IMR-90 (cell line): Measurements from ENCODE around the gene AP3D1. TPM values are rescaled to one million over a fixed set of nuclear protein-coding genes. Genes with fewer than 3 reads are reported as not detected.

Experiments used
- ATAC-seq: fragments of 200-7000 bp; cut with Tn5 transposase; 2 replicates; pipeline ENCODE4 v1.9.1; 2020; ENCODE audit warnings: low read depth, mild to moderate bottlenecking, moderate library complexity
- BruUV-seq: library from RNA; stranded (reverse); fragments of 400-500 nt; replicated peaks from 2 replicates; lab custom pipeline; 2021; lab: Mats Ljungman, UMichigan
- CTCF ChIA-PET: fragments of 300-600 bp; formaldehyde crosslinking; extraction: SDS; loops from one replicate; lab custom pipeline; 2021; ENCODE audit warnings: antibody characterized with exemption; lab: Yijun Ruan, JAX
- POLR2A ChIA-PET: fragments of 300-600 bp; sonication (Branson Sonifier 250); formaldehyde crosslinking; loops from one replicate; lab custom pipeline; 2022; ENCODE audit warnings: antibody characterized with exemption; ENCODE audit not compliant: unreplicated experiment; lab: Charles Lee
- DNase-seq: peaks from one replicate; pipeline ENCODE4 v3.0.0; 2013
- H2AFZ ChIP-seq: replicated peaks from 2 replicates; pipeline ENCODE3; 2013; ENCODE audit warnings: low read length, mild to moderate bottlenecking; ENCODE audit not compliant: poor library complexity
- H2AK5ac ChIP-seq: 2 replicates; pipeline ENCODE4 v1.6.1; 2013; ENCODE audit warnings: low read depth, low read length, inconsistent platforms
- H2AK9ac ChIP-seq: replicated peaks from 2 replicates; pipeline ENCODE3; 2013; ENCODE audit warnings: mild to moderate bottlenecking, low read depth, low read length, moderate library complexity; ENCODE audit not compliant: poor library complexity
- H2BK120ac ChIP-seq: 2 replicates; pipeline ENCODE4 v1.6.1; 2013; ENCODE audit warnings: low read depth, low read length, inconsistent platforms
- H2BK15ac ChIP-seq: 3 replicates; pipeline ENCODE4 v1.6.1; 2013; ENCODE audit warnings: low read depth, low read length, inconsistent platforms
- H2BK20ac ChIP-seq: 2 replicates; pipeline ENCODE4 v1.6.1; 2013; ENCODE audit warnings: low read depth, mild to moderate bottlenecking, inconsistent platforms, low read length, moderate library complexity
- H2BK5ac ChIP-seq: 2 replicates; pipeline ENCODE4 v1.6.1; 2013; ENCODE audit warnings: mild to moderate bottlenecking, low read depth, low read length, inconsistent platforms; ENCODE audit not compliant: poor library complexity, severe bottlenecking
- H3K14ac ChIP-seq: replicated peaks from 2 replicates; pipeline ENCODE4 v1.6.1; 2013; ENCODE audit warnings: low read depth, low read length, inconsistent platforms
- H3K18ac ChIP-seq: 2 replicates; pipeline ENCODE4 v1.6.1; 2013; ENCODE audit warnings: low read depth, low read length, control low read depth
- H3K23ac ChIP-seq: 2 replicates; pipeline ENCODE4 v1.6.1; 2013; ENCODE audit warnings: low read depth, low read length, inconsistent platforms
- H3K27ac ChIP-seq: 2 replicates; pipeline ENCODE4 v1.5.1; 2013; ENCODE audit warnings: mild to moderate bottlenecking, control low read depth, low read length; ENCODE audit not compliant: insufficient read depth
- H3K27me3 ChIP-seq: 2 replicates; pipeline ENCODE4 v1.6.1; 2013; ENCODE audit warnings: low read length; ENCODE audit not compliant: control insufficient read depth, insufficient read depth
- H3K36me3 ChIP-seq: 2 replicates; pipeline ENCODE4 v1.6.1; 2013; ENCODE audit warnings: low read length, mixed read lengths; ENCODE audit not compliant: control insufficient read depth, insufficient read depth
- H3K4ac ChIP-seq: 2 replicates; pipeline ENCODE4 v1.6.1; 2013; ENCODE audit warnings: low read depth, low read length, inconsistent platforms
- H3K4me1 ChIP-seq: 2 replicates; pipeline ENCODE4 v1.6.1; 2013; ENCODE audit warnings: low read length, mixed read lengths; ENCODE audit not compliant: control insufficient read depth, insufficient read depth
- H3K4me2 ChIP-seq: 2 replicates; pipeline ENCODE4 v1.6.1; 2013; ENCODE audit warnings: low read depth, mild to moderate bottlenecking, control low read depth, low read length, moderate library complexity
- H3K4me3 ChIP-seq: 2 replicates; pipeline ENCODE4 v1.5.1; 2013; ENCODE audit warnings: low read depth, mild to moderate bottlenecking, control low read depth, low read length, moderate library complexity; ENCODE audit not compliant: insufficient read depth
- H3K56ac ChIP-seq: 2 replicates; pipeline ENCODE4 v1.6.1; 2013; ENCODE audit warnings: low read length, inconsistent platforms; ENCODE audit not compliant: insufficient read depth; ENCODE audit errors: extremely low read depth
- H3K79me1 ChIP-seq, 2 experiments: 2 replicates each; pipeline ENCODE4 v1.6.1; 2013; ENCODE audit warnings: low read length in 2 of 2, inconsistent platforms in 1 of 2, low read depth in 1 of 2
- H3K9ac ChIP-seq: 2 replicates; pipeline ENCODE4 v1.6.1; 2013; ENCODE audit warnings: low read depth, low read length, control low read depth
- H3K9me1 ChIP-seq: 2 replicates; pipeline ENCODE4 v1.6.1; 2013; ENCODE audit warnings: low read length, inconsistent platforms; ENCODE audit not compliant: insufficient read depth
- H3K9me3 ChIP-seq: 2 replicates; pipeline ENCODE4 v1.6.1; 2013; ENCODE audit warnings: low read length; ENCODE audit not compliant: control insufficient read depth, insufficient read depth
- H4K20me1 ChIP-seq: 2 replicates; pipeline ENCODE4 v1.6.1; 2013; ENCODE audit warnings: low read length, inconsistent platforms; ENCODE audit not compliant: insufficient read depth
- H4K5ac ChIP-seq: 2 replicates; pipeline ENCODE4 v1.6.1; 2013; ENCODE audit warnings: mild to moderate bottlenecking, low read depth, low read length, control low read depth
- H4K8ac ChIP-seq, 2 experiments: 2 replicates each; pipeline ENCODE4 v1.6.1; 2013; ENCODE audit warnings: low read depth in 2 of 2, low read length in 2 of 2, control low read depth in 1 of 2, inconsistent platforms in 1 of 2
- H4K91ac ChIP-seq: 2 replicates; pipeline ENCODE4 v1.6.1; 2013; ENCODE audit warnings: low read depth, low read length, inconsistent platforms; ENCODE audit not compliant: insufficient read depth
- BHLHE40 ChIP-seq: fragments of 150-350 bp; IDR thresholded peaks from 2 replicates; pipeline ENCODE4 v1.6.1; 2016; ENCODE audit warnings: mild to moderate bottlenecking, low read depth, low read length
- ELK1 ChIP-seq: fragments of 150-350 bp; IDR thresholded peaks from 2 replicates; pipeline ENCODE4 v1.6.1; 2016; ENCODE audit warnings: low read depth, mild to moderate bottlenecking, low read length, moderate library complexity, borderline replicate concordance
- FOS ChIP-seq: fragments of 150-350 bp; IDR thresholded peaks from 2 replicates; pipeline ENCODE4 v1.6.1; 2016; ENCODE audit warnings: low read depth, low read length
- MAFK ChIP-seq: IDR thresholded peaks from 2 replicates; pipeline ENCODE4 v1.6.1; 2012; ENCODE audit warnings: low read depth, low read length, improper control_type of control experiment
- NFE2L2 ChIP-seq: fragments of 150-350 bp; IDR thresholded peaks from 2 replicates; pipeline ENCODE4 v1.6.1; 2016; ENCODE audit warnings: low read depth, mild to moderate bottlenecking, low read length
- RAD21 ChIP-seq: IDR thresholded peaks from 2 replicates; pipeline ENCODE4 v1.6.1; 2012; ENCODE audit warnings: low read length, improper control_type of control experiment
- RCOR1 ChIP-seq: IDR thresholded peaks from 2 replicates; pipeline ENCODE4 v1.6.1; 2012; ENCODE audit warnings: mild to moderate bottlenecking, low read length, improper control_type of control experiment; ENCODE audit not compliant: insufficient replicate concordance
- RFX5 ChIP-seq: IDR thresholded peaks from 2 replicates; pipeline ENCODE4 v1.8.0; 2012; ENCODE audit warnings: low read depth, mild to moderate bottlenecking, low read length, moderate library complexity
- WGBS, 2 experiments: methylation state at CpG; one replicate each; pipeline versions ENCODE4 v1.1.5 to v1.1.7; 2013; ENCODE audit warnings: missing lambda C conversion rate in 2 of 2; ENCODE audit not compliant: insufficient read length in 1 of 2; ENCODE audit errors: extremely low coverage in 2 of 2; 5-methylcytosine and 5-hydroxymethylcytosine counted together
- dilution Hi-C: fragments of 300-500 bp; cut with HindIII; formaldehyde crosslinking; loops from one replicate; pipeline ENCODE4 v1.14.3; 2018; ENCODE audit warnings: low sequenced_read_pairs; ENCODE audit not compliant: unreplicated experiment
- in situ Hi-C: fragments of 300-500 bp; cut with MboI; formaldehyde crosslinking; loops from 3 replicates; pipeline ENCODE4 v1.14.3; 2019; ENCODE audit warnings: low sequenced_read_pairs, inconsistent platforms, mixed read lengths
- intact Hi-C: fragments of 100-400 bp; cut with micrococcal nuclease; formaldehyde crosslinking; loops from 2 replicates; pipeline ENCODE4 v1.10.0; 2022
- polyA plus RNA-seq, 3 experiments: library from polyadenylated mRNA; depleted of rRNA; stranded (reverse); fragments of >200 nt; gene quantifications; 2 replicates each; pipeline ENCODE4 v1.2.3, GENCODE V29; 2012; ENCODE audit warnings: low replicate concordance in 1 of 3
- total RNA-seq: library from RNA; depleted of rRNA; stranded (reverse); fragments of >200 nt; gene quantifications from 2 replicates; pipeline ENCODE4 v1.2.3, GENCODE V29; 2012
- TF ChIP-seq, protein P1 (sequence below): conservative IDR thresholded peaks from 2 replicates; pipeline ENCODE4 v1.5.1; 2012; ENCODE audit warnings: mild to moderate bottlenecking, low read depth, low read length, improper control_type of control experiment

The AP3D1 gene
- total and polyA plus RNA-seq, 2 of the 4 experiments (the other 2 are of a cell fraction) = 75.3 to 129 TPM

- WGBS, 2 experiments = 98% methylated on average over 12 of the region's 18 CpGs; no CpG with 5 or more reads in 1 of the 2 experiments
- TF ChIP-seq NFE2L2 (no peak), RCOR1 (no peak), FOS (no peak), BHLHE40 (no peak), MAFK (no peak), RAD21 (no peak), RFX5 (no peak), ELK1 (no peak)
- TF ChIP-seq, protein P1, sequence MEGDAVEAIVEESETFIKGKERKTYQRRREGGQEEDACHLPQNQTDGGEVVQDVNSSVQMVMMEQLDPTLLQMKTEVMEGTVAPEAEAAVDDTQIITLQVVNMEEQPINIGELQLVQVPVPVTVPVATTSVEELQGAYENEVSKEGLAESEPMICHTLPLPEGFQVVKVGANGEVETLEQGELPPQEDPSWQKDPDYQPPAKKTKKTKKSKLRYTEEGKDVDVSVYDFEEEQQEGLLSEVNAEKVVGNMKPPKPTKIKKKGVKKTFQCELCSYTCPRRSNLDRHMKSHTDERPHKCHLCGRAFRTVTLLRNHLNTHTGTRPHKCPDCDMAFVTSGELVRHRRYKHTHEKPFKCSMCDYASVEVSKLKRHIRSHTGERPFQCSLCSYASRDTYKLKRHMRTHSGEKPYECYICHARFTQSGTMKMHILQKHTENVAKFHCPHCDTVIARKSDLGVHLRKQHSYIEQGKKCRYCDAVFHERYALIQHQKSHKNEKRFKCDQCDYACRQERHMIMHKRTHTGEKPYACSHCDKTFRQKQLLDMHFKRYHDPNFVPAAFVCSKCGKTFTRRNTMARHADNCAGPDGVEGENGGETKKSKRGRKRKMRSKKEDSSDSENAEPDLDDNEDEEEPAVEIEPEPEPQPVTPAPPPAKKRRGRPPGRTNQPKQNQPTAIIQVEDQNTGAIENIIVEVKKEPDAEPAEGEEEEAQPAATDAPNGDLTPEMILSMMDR = no peak
- no peak overlapping the region for H2BK20ac ChIP-seq
- no peak overlapping the region for H3K4me2 ChIP-seq
- ChIA-PET CTCF (no interaction called here), POLR2A (no interaction called here)
- no peak overlapping the region for H4K8ac ChIP-seq
- H3K9me1 ChIP-seq = no peaks in the 10 kb centered on the region
- dilution Hi-C loops (no loop called here), in situ Hi-C loops (no loop called here), intact Hi-C loops (no loop called here)
- ATAC-seq (no peak), DNase-seq (no peak)
- no peak overlapping the region for H3K9ac ChIP-seq
- peaks cover 92% of the 10 kb centered on the region for H3K36me3 ChIP-seq
- H4K20me1 ChIP-seq = peaks cover 35% of the 10 kb centered on the region
- no peak overlapping the region for H2AK5ac ChIP-seq
- no peak overlapping the region for H2BK120ac ChIP-seq
- no peaks in the 10 kb centered on the region for H3K4me1 ChIP-seq
- H3K4ac ChIP-seq = no peak overlapping the region
- no peak overlapping the region for H4K5ac ChIP-seq
- no peaks in the 10 kb centered on the region for H3K9me3 ChIP-seq
- H3K4me3 ChIP-seq = no peak overlapping the region
- H3K27me3 ChIP-seq = no peaks in the 10 kb centered on the region
- H2AK9ac ChIP-seq = no peak overlapping the region
- H3K27ac ChIP-seq = no peak overlapping the region
- no peak overlapping the region for H2AFZ ChIP-seq
- no peak overlapping the region for H4K91ac ChIP-seq
- no peak overlapping the region for H3K56ac ChIP-seq
- H3K23ac ChIP-seq = no peak overlapping the region
- H2BK5ac ChIP-seq = no peak overlapping the region
- no TSS peak for BruUV-seq
- H2BK15ac ChIP-seq = no peak overlapping the region
- no peak overlapping the region for H3K18ac ChIP-seq
- peaks cover 7 to 36% of the 10 kb centered on the region in 2 experiments for H3K79me1 ChIP-seq
- no peak overlapping the region for H3K14ac ChIP-seq
Observed at GRCh38 chr19:2118438-2118837, 32.9 kb downstream of the AP3D1 start.
